Stomach (tissue), 9 donors: ENCODE data around the gene OBSCN. TPM values are rescaled to one million over a fixed set of nuclear protein-coding genes. Genes with fewer than 3 reads are reported as not detected.

Source experiments
- DNase-seq, 2 donors: peaks; one replicate each; pipeline versions ENCODE4 v3.0.0 to v3.0.0-alpha.2; 2013 to 2019
- H3K27ac ChIP-seq, 5 donors: fragments of 200-600 bp in 4 of 5; sonication (generic) in 4 of 5; one replicate each; pipeline ENCODE4 v1.5.1; 2013 to 2019; ENCODE audit warnings: mild to moderate bottlenecking in 1 of 5, moderate library complexity in 1 of 5
- H3K27me3 ChIP-seq, 3 donors: fragments of 200-600 bp; sonication (generic); one replicate each; pipeline ENCODE4 v1.5.1; 2017 to 2019; ENCODE audit warnings: mixed run types in 1 of 3
- H3K36me3 ChIP-seq, 4 donors: fragments of 200-600 bp; sonication (generic); 1 replicate in 3 of 4; 2 replicates in 1 of 4; pipeline ENCODE4 v1.5.1; 2016 to 2019
- H3K4me1 ChIP-seq, 4 donors: fragments of 200-600 bp; sonication (generic); one replicate each; pipeline ENCODE4 v1.5.1; 2016 to 2019
- H3K4me3 ChIP-seq, 4 donors: fragments of 200-600 bp; sonication (generic) in 3 of 4; one replicate each; pipeline ENCODE4 v1.5.1; 2016 to 2019; ENCODE audit warnings: mild to moderate bottlenecking in 1 of 4
- H3K9me3 ChIP-seq, 4 donors: fragments of 200-600 bp; sonication (generic); one replicate each; pipeline ENCODE4 v1.5.1; 2016 to 2019
- CTCF ChIP-seq, 7 experiments: fragments of 450-650 bp in 4 of 7; fragments of 200-600 bp in 3 of 7; sonication (generic) in 3 of 7; IDR thresholded peaks; one replicate each; pipeline ENCODE4 v1.5.1; 2016 to 2019; ENCODE audit warnings: antibody characterized with exemption in 7 of 7, control low read depth in 2 of 7, mild to moderate bottlenecking in 1 of 7
- EP300 ChIP-seq: sonication (generic); formaldehyde crosslinking; IDR thresholded peaks from one replicate; pipeline ENCODE4 v1.6.1; 2017; ENCODE audit warnings: antibody characterized with exemption
- POLR2A ChIP-seq, 4 donors: fragments of 450-650 bp; IDR thresholded peaks; one replicate each; pipeline ENCODE4 v1.6.1; 2016; ENCODE audit warnings: antibody characterized with exemption in 4 of 4, control low read depth in 2 of 4, mild to moderate bottlenecking in 1 of 4, moderate library complexity in 1 of 4
- POLR2AphosphoS5 ChIP-seq, 3 donors: sonication (generic); formaldehyde crosslinking; IDR thresholded peaks; one replicate each; pipeline ENCODE4 v1.6.1; 2016; ENCODE audit warnings: antibody characterized with exemption in 3 of 3
- WGBS, 5 donors: extraction: QIAGEN DNeasy Blood & Tissue Kit in 3 of 5; methylation state at CpG; one replicate each; pipeline versions ENCODE4 v1.1.5 to v1.1.7; 2013 to 2018; 5-methylcytosine and 5-hydroxymethylcytosine counted together
- intact Hi-C: fragments of 100-400 bp; cut with DNase I; formaldehyde crosslinking; loops from one replicate; pipeline ENCODE4 v1.15.1; 2023; ENCODE audit warnings: low total_unique reads
- polyA plus RNA-seq, 3 donors: library from polyadenylated mRNA; stranded (reverse); fragments of 200-250 nt; gene quantifications; one replicate each; pipeline ENCODE4 v1.2.3, GENCODE V29; 2013
- total RNA-seq, 5 donors: library from RNA; depleted of rRNA; stranded (reverse); fragments of >200 nt; gene quantifications; one replicate each; pipeline versions ENCODE4 v1.1.0 to v1.2.3, GENCODE V29; 2014 to 2016
- donor health status: healthy with polysubstance abuse.
- donor health status: Bipolar disorder and iron deficiency.
- donor health status: healthy.

OBSCN gene
- total and polyA plus RNA-seq, 8 donors, result 7.2 to 111 (median 24.7) TPM

GRCh38 chr1:228280106-228280901 lies 72.5 kb downstream of the OBSCN start:
- no peak for TF ChIP-seq POLR2AphosphoS5 (IDR thresholded peaks at IDR 0.05)
- TF ChIP-seq CTCF (IDR thresholded peaks at IDR 0.05), result no peak
- no peak for TF ChIP-seq POLR2A (IDR thresholded peaks at IDR 0.05)
- no peak for TF ChIP-seq EP300
- H3K4me3 ChIP-seq, result no peak overlapping the region
- no peak overlapping the region for H3K27ac ChIP-seq
- H3K27me3 ChIP-seq, result no peaks in the 10 kb centered on the region
- peaks cover 0 to 64% (median 42%) of the 10 kb centered on the region in 4 donors for H3K36me3 ChIP-seq
- H3K4me1 ChIP-seq, result peaks cover 7 to 18% (median 11%) of the 10 kb centered on the region in 4 donors
- intact Hi-C loops, result no loop called here
- WGBS, 5 donors, result 93 to 96% (median 95%) methylated on average over 21 to 48 of the region's 48 CpGs
- DNase-seq, result no peak
- no peaks in the 10 kb centered on the region for H3K9me3 ChIP-seq

- no peak overlapping the region for H3K27ac ChIP-seq
- intact Hi-C loops, result no loop called here
- 87 to 97% (median 93%) methylated on average over 3 to 15 of the region's 15 CpGs for WGBS, 5 donors
- peaks cover 0 to 70% (median 44%) of the 10 kb centered on the region in 4 donors for H3K36me3 ChIP-seq
- no peaks in the 10 kb centered on the region for H3K9me3 ChIP-seq
- no peak overlapping the region for H3K4me3 ChIP-seq
- H3K27me3 ChIP-seq, result no peaks in the 10 kb centered on the region
- TF ChIP-seq EP300 (no peak), POLR2A (IDR thresholded peaks at IDR 0.05) (no peak), CTCF (IDR thresholded peaks at IDR 0.05) (no peak)
- peak in 1 of 2 donors; percentile 22 for DNase-seq
- H3K4me1 ChIP-seq, result peaks cover 5 to 10% (median 9%) of the 10 kb centered on the region in 4 donors
Observed at GRCh38 chr1:228280961-228281591, 73.2 kb downstream of the OBSCN start.

- Histone ChIP-seq H3K4me1 (peaks cover 0 to 3% (median 2%) of the 10 kb centered on the region in 4 donors), H3K4me3 (no peak overlapping the region), H3K27me3 (no peaks in the 10 kb centered on the region), H3K27ac (no peak overlapping the region), H3K9me3 (no peaks in the 10 kb centered on the region), H3K36me3 (peaks cover 0 to 77% (median 48%) of the 10 kb centered on the region in 4 donors)
- 91 to 94% (median 94%) methylated on average over 15 to 16 of the region's 16 CpGs for WGBS, 5 donors
- intact Hi-C loops, result no loop called here
- TF ChIP-seq POLR2AphosphoS5 (IDR thresholded peaks at IDR 0.05), result no peak
- TF ChIP-seq EP300, result no peak
- TF ChIP-seq POLR2A (IDR thresholded peaks at IDR 0.05), result no peak
- TF ChIP-seq CTCF (IDR thresholded peaks at IDR 0.05), result no peak
- peak in 1 of 2 donors; percentile 23 for DNase-seq
Observed at GRCh38 chr1:228281631-228282328, 73.9 kb downstream of the OBSCN start.

- intact Hi-C loops, result no loop called here
- DNase-seq, result peak in 1 of 2 donors; percentile 24
- peaks cover 0 to 82% (median 49%) of the 10 kb centered on the region in 4 donors for H3K36me3 ChIP-seq
- no peaks in the 10 kb centered on the region for H3K9me3 ChIP-seq
- no peaks in the 10 kb centered on the region for H3K4me1 ChIP-seq
- 89 to 94% (median 93%) methylated on average over 11 to 17 of the region's 17 CpGs for WGBS, 5 donors
- TF ChIP-seq POLR2A (IDR thresholded peaks at IDR 0.05) (no peak), EP300 (no peak), CTCF (IDR thresholded peaks at IDR 0.05) (no peak), POLR2AphosphoS5 (IDR thresholded peaks at IDR 0.05) (no peak)
- H3K27me3 ChIP-seq, result no peaks in the 10 kb centered on the region
- H3K4me3 ChIP-seq, result no peak overlapping the region
- no peak overlapping the region for H3K27ac ChIP-seq
Observed at GRCh38 chr1:228282329-228283042, 74.6 kb downstream of the OBSCN start.
